Subcutaneous adipose tissue (tissue), 4 donors: ENCODE results near the gene FBXW11. TPM values are rescaled to one million over a fixed set of nuclear protein-coding genes. Genes with fewer than 3 reads are reported as not detected.

Experiments used
- CTCF ChIP-seq: fragments of 450-650 bp; IDR thresholded peaks from one replicate; pipeline ENCODE4 v1.5.1; 2016; ENCODE audit warnings: low read depth, mild to moderate bottlenecking, control low read depth, antibody characterized with exemption, moderate library complexity
- total RNA-seq, 4 donors: library from RNA; depleted of rRNA; stranded (reverse); fragments of >200 nt; gene quantifications; one replicate each; pipeline ENCODE4 v1.1.0, GENCODE V29; 2016

The FBXW11 gene
- total RNA-seq, 4 donors from 2014 or later: 51.8 to 66.1 (median 59.8) TPM

GRCh38 chr5:171961117-171961516 lies 45.3 kb downstream of the FBXW11 start:
- no peak for TF ChIP-seq CTCF

GRCh38 chr5:171957591-171958251 lies 48.7 kb downstream of the FBXW11 start:
- no peak for TF ChIP-seq CTCF

GRCh38 chr5:171956887-171957495 lies 49.4 kb downstream of the FBXW11 start:
- no peak for TF ChIP-seq CTCF

- TF ChIP-seq CTCF: no peak
Measured at GRCh38 chr5:171956314-171956713, 50.1 kb downstream of the FBXW11 start.

GRCh38 chr5:171955761-171956160 lies 50.7 kb downstream of the FBXW11 start:
- no peak for TF ChIP-seq CTCF

- TF ChIP-seq CTCF: no peak
Measured at GRCh38 chr5:171954721-171955120, 51.7 kb downstream of the FBXW11 start.

- TF ChIP-seq CTCF: no peak
Measured at GRCh38 chr5:171953860-171954701, 52.4 kb downstream of the FBXW11 start.
